Measurements from ENCODE around the gene EDARADD. TPM values are rescaled to one million over a fixed set of nuclear protein-coding genes. Genes with fewer than 3 reads are reported as not detected.

EDARADD gene
- total and polyA plus RNA-seq, 2 of the 8 experiments (the other 6 are each of a cell fraction or from before 2014, with no cell fraction given): 3.4 to 6.1 TPM

- TF ChIP-seq CEBPB (IDR thresholded peaks at IDR 0.05; ENCODE audit: low read depth, low read length) (no peak), ZNF274 (IDR thresholded peaks at IDR 0.05; ENCODE audit: borderline replicate concordance, extremely low read depth, low read length) (no peak), GTF2F1 (IDR thresholded peaks at IDR 0.05; ENCODE audit: borderline replicate concordance, low read depth, low read length) (no peak), USF2 (IDR thresholded peaks at IDR 0.05; ENCODE audit: low read length) (no peak), EZH2 (IDR thresholded peaks at IDR 0.05; ENCODE audit: low read depth, low read length, severe bottlenecking) (no peak), POLR2AphosphoS5 (IDR thresholded peaks at IDR 0.05; ENCODE audit: low read depth, low read length) (no peak)
Observed at GRCh38 chr1:236457775-236458174, 63.7 kb downstream of the EDARADD start (continued).
